ENCODE results near the gene PARVG. TPM values are rescaled to one million over a fixed set of nuclear protein-coding genes. Genes with fewer than 3 reads are reported as not detected.

The PARVG gene
- total RNA-seq, 2 experiments from 2014 or later = 58.5 to 59.5 TPM

GRCh38 chr22:44143579-44143978 lies 37.1 kb upstream of the PARVG start:
- POLR2A ChIA-PET = no interaction called here
- no peak overlapping the region for H3K4me3 Mint-ChIP-seq
- no peak for DNase-seq

GRCh38 chr22:44144046-44144569 lies 36.6 kb upstream of the PARVG start:
- H3K27me3 Mint-ChIP-seq = no peaks in the 10 kb centered on the region
- POLR2A ChIA-PET = no interaction called here
- DNase-seq = no peak
- no peak overlapping the region for H3K27ac Mint-ChIP-seq
- H3K36me3 Mint-ChIP-seq = no peaks in the 10 kb centered on the region
- no peaks in the 10 kb centered on the region for H3K9me3 Mint-ChIP-seq
- intact Hi-C loops (cut with micrococcal nuclease) = no loop called here
- H3K4me1 Mint-ChIP-seq (ENCODE audit: low read depth) = no peaks in the 10 kb centered on the region
- H3K4me3 Mint-ChIP-seq = no peak overlapping the region
- CTCF ChIA-PET = no interaction called here

More at GRCh38 chr22:44143579-44143978, 37.1 kb upstream of the PARVG start:
- Mint-ChIP-seq H3K9me3 (no peaks in the 10 kb centered on the region), H3K4me1 (ENCODE audit: low read depth) (no peaks in the 10 kb centered on the region), H3K27me3 (no peaks in the 10 kb centered on the region), H3K27ac (no peak overlapping the region), H3K36me3 (peaks cover 3% of the 10 kb centered on the region)
- intact Hi-C loops (cut with micrococcal nuclease) = no loop called here
- CTCF ChIA-PET = no interaction called here

- intact Hi-C loops (cut with micrococcal nuclease) = no loop called here
- H3K27ac Mint-ChIP-seq = no peak overlapping the region
- no peaks in the 10 kb centered on the region for H3K4me1 Mint-ChIP-seq (ENCODE audit: low read depth)
- H3K4me3 Mint-ChIP-seq = no peak overlapping the region
- ChIA-PET POLR2A (interaction anchor here (0.6 kb wide), 1 partner anchor 76 kb away, joined by 3 read pairs; no protein-coding TSS in a partner anchor), CTCF (no interaction called here)
- H3K36me3 Mint-ChIP-seq = peaks cover 2% of the 10 kb centered on the region
- DNase-seq = no peak
- H3K9me3 Mint-ChIP-seq = no peaks in the 10 kb centered on the region
- no peaks in the 10 kb centered on the region for H3K27me3 Mint-ChIP-seq
Observed at GRCh38 chr22:44145544-44145943, 35.2 kb upstream of the PARVG start.

- CTCF ChIA-PET = no interaction called here
- POLR2A ChIA-PET = no interaction called here
- intact Hi-C loops (cut with micrococcal nuclease) = no loop called here
- Mint-ChIP-seq H3K9me3 (no peaks in the 10 kb centered on the region), H3K27me3 (no peaks in the 10 kb centered on the region), H3K4me3 (no peak overlapping the region), H3K27ac (no peak overlapping the region), H3K4me1 (ENCODE audit: low read depth) (no peaks in the 10 kb centered on the region), H3K36me3 (peaks cover 4% of the 10 kb centered on the region)
- DNase-seq = no peak
Observed at GRCh38 chr22:44146088-44146861, 34.5 kb upstream of the PARVG start.

GRCh38 chr22:44147008-44147645 lies 33.6 kb upstream of the PARVG start:
- intact Hi-C loops (cut with micrococcal nuclease) = no loop called here
- H3K4me3 Mint-ChIP-seq = no peak overlapping the region
- H3K36me3 Mint-ChIP-seq = peaks cover 4% of the 10 kb centered on the region
- ChIA-PET POLR2A (no interaction called here), CTCF (no interaction called here)
- no peaks in the 10 kb centered on the region for H3K27me3 Mint-ChIP-seq
- H3K9me3 Mint-ChIP-seq = no peaks in the 10 kb centered on the region
- DNase-seq = no peak
- no peak overlapping the region for H3K27ac Mint-ChIP-seq
- no peaks in the 10 kb centered on the region for H3K4me1 Mint-ChIP-seq (ENCODE audit: low read depth)

GRCh38 chr22:44147821-44148574 lies 32.7 kb upstream of the PARVG start:
- intact Hi-C loops (cut with micrococcal nuclease) = no loop called here
- ChIA-PET POLR2A (no interaction called here), CTCF (no interaction called here)
- Mint-ChIP-seq H3K27ac (no peak overlapping the region), H3K4me1 (ENCODE audit: low read depth) (no peaks in the 10 kb centered on the region), H3K36me3 (peaks cover 4% of the 10 kb centered on the region), H3K27me3 (no peaks in the 10 kb centered on the region), H3K9me3 (no peaks in the 10 kb centered on the region), H3K4me3 (no peak overlapping the region)
- no peak for DNase-seq

- intact Hi-C loops (cut with micrococcal nuclease) = no loop called here
- POLR2A ChIA-PET = no interaction called here
- no peak for DNase-seq
- no peaks in the 10 kb centered on the region for H3K4me1 Mint-ChIP-seq (ENCODE audit: low read depth)
- H3K27me3 Mint-ChIP-seq = no peaks in the 10 kb centered on the region
- H3K36me3 Mint-ChIP-seq = peaks cover 4% of the 10 kb centered on the region
- no peak overlapping the region for H3K27ac Mint-ChIP-seq
- no peak overlapping the region for H3K4me3 Mint-ChIP-seq
- H3K9me3 Mint-ChIP-seq = no peaks in the 10 kb centered on the region
- CTCF ChIA-PET = no interaction called here
Observed at GRCh38 chr22:44151676-44152075, 29.0 kb upstream of the PARVG start.

GRCh38 chr22:44153710-44154109 lies 27.0 kb upstream of the PARVG start:
- Mint-ChIP-seq H3K9me3 (no peaks in the 10 kb centered on the region), H3K27ac (no peak overlapping the region), H3K4me1 (ENCODE audit: low read depth) (no peaks in the 10 kb centered on the region), H3K36me3 (peaks cover 10% of the 10 kb centered on the region), H3K4me3 (no peak overlapping the region), H3K27me3 (no peaks in the 10 kb centered on the region)
- intact Hi-C loops (cut with micrococcal nuclease) = no loop called here
- POLR2A ChIA-PET = no interaction called here
- DNase-seq = no peak
- CTCF ChIA-PET = no interaction called here

GRCh38 chr22:44154436-44154942 lies 26.2 kb upstream of the PARVG start:
- CTCF ChIA-PET = no interaction called here
- intact Hi-C loops (cut with micrococcal nuclease) = no loop called here
- no peaks in the 10 kb centered on the region for H3K9me3 Mint-ChIP-seq
- H3K27ac Mint-ChIP-seq = no peak overlapping the region
- no peaks in the 10 kb centered on the region for H3K4me1 Mint-ChIP-seq (ENCODE audit: low read depth)
- DNase-seq = no peak
- no peaks in the 10 kb centered on the region for H3K27me3 Mint-ChIP-seq
- H3K36me3 Mint-ChIP-seq = peaks cover 11% of the 10 kb centered on the region
- POLR2A ChIA-PET = no interaction called here
- H3K4me3 Mint-ChIP-seq = no peak overlapping the region

GRCh38 chr22:44155115-44155514 lies 25.6 kb upstream of the PARVG start:
- CTCF ChIA-PET = no interaction called here

GRCh38 chr22:44157916-44158618 lies 22.7 kb upstream of the PARVG start:
- ChIA-PET CTCF (interaction anchor here (2.4 kb wide), 1 partner anchor 77 kb away, joined by 10 read pairs; no protein-coding TSS in a partner anchor), POLR2A (no interaction called here)
- intact Hi-C loops (cut with micrococcal nuclease) = no loop called here
- Mint-ChIP-seq H3K4me1 (ENCODE audit: low read depth) (no peaks in the 10 kb centered on the region), H3K27me3 (no peaks in the 10 kb centered on the region), H3K9me3 (no peaks in the 10 kb centered on the region), H3K4me3 (no peak overlapping the region), H3K27ac (no peak overlapping the region), H3K36me3 (peaks cover 8% of the 10 kb centered on the region)
- no peak for DNase-seq

More at GRCh38 chr22:44155115-44155514, 25.6 kb upstream of the PARVG start:
- intact Hi-C loops (cut with micrococcal nuclease) = no loop called here
- Mint-ChIP-seq H3K27ac (no peak overlapping the region), H3K36me3 (peaks cover 10% of the 10 kb centered on the region), H3K4me3 (no peak overlapping the region), H3K27me3 (no peaks in the 10 kb centered on the region), H3K4me1 (ENCODE audit: low read depth) (no peaks in the 10 kb centered on the region), H3K9me3 (no peaks in the 10 kb centered on the region)
- POLR2A ChIA-PET = no interaction called here
- no peak for DNase-seq

- intact Hi-C loops (cut with micrococcal nuclease) = no loop called here
- no peak overlapping the region for H3K4me3 Mint-ChIP-seq
Observed at GRCh38 chr22:44158816-44159215, 21.9 kb upstream of the PARVG start.

More at GRCh38 chr22:44158816-44159215, 21.9 kb upstream of the PARVG start:
- CTCF ChIA-PET = no interaction called here
- Mint-ChIP-seq H3K27ac (no peak overlapping the region), H3K27me3 (no peaks in the 10 kb centered on the region), H3K36me3 (peaks cover 8% of the 10 kb centered on the region), H3K4me1 (ENCODE audit: low read depth) (no peaks in the 10 kb centered on the region), H3K9me3 (no peaks in the 10 kb centered on the region)
- DNase-seq = no peak
- POLR2A ChIA-PET = no interaction called here
